ENCODE data around the gene SLC2A5.

DNA sequence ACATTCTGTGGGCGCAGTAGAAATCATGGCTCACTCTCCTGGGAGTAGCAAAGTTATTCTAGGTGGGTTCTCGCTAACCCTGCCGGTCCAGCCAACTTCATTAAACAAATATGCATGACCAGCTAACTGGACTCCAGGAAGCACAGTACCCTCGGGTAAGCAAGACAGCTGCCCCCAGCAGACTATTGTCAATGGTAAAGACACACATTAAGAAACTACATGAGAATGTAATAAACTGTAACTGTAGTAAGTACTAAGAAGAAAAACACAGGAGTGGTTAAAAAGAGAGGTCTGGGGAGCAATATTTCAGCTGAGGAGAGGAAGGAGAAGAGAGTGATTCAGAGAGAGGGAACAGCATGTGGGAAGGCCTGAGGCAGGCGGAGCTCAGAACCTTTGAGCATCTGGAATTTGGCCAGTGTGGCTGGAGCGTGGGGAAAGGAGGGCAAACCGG lies 7.4 kb downstream of the SLC2A5 start:
- TF ChIP-seq, protein P1, sequence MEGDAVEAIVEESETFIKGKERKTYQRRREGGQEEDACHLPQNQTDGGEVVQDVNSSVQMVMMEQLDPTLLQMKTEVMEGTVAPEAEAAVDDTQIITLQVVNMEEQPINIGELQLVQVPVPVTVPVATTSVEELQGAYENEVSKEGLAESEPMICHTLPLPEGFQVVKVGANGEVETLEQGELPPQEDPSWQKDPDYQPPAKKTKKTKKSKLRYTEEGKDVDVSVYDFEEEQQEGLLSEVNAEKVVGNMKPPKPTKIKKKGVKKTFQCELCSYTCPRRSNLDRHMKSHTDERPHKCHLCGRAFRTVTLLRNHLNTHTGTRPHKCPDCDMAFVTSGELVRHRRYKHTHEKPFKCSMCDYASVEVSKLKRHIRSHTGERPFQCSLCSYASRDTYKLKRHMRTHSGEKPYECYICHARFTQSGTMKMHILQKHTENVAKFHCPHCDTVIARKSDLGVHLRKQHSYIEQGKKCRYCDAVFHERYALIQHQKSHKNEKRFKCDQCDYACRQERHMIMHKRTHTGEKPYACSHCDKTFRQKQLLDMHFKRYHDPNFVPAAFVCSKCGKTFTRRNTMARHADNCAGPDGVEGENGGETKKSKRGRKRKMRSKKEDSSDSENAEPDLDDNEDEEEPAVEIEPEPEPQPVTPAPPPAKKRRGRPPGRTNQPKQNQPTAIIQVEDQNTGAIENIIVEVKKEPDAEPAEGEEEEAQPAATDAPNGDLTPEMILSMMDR (IDR thresholded peaks at IDR 0.05), result no peak
- no peak for TF ChIP-seq POLR2A (IDR thresholded peaks at IDR 0.05)
